GM03348 (cell line): ENCODE results near the gene PKIB.
"Not testable (repeated sequence)": the region's sequence is repeated elsewhere in the genome, so short reads cannot be mapped to it uniquely, and the experiment has no call there.

Experiments used
- DNase-seq: peaks from one replicate; pipeline ENCODE4 v3.0.0; 2012; ENCODE audit warnings: low spot score

Gene PKIB

GRCh38 chr6:122746688-122747087 lies 136.5 kb downstream of the PKIB start:
- DNase-seq = no peak

GRCh38 chr6:122747573-122747972 lies 137.4 kb downstream of the PKIB start:
- no peak for DNase-seq

- DNase-seq = not testable (repeated sequence)
Measured at GRCh38 chr6:122748945-122749344, 138.7 kb downstream of the PKIB start.

GRCh38 chr6:122749451-122750050 lies 139.3 kb downstream of the PKIB start:
- DNase-seq = no peak

GRCh38 chr6:122751326-122751725 lies 141.1 kb downstream of the PKIB start:
- DNase-seq = no peak

GRCh38 chr6:122752459-122752858 lies 142.3 kb downstream of the PKIB start:
- DNase-seq = no peak

- DNase-seq = no peak
Measured at GRCh38 chr6:122753000-122753687, 142.9 kb downstream of the PKIB start.

- DNase-seq = no peak
Measured at GRCh38 chr6:122753688-122754056, 143.5 kb downstream of the PKIB start.

- no peak for DNase-seq
Measured at GRCh38 chr6:122754191-122754731, 144.1 kb downstream of the PKIB start.

- DNase-seq = no peak
Measured at GRCh38 chr6:122755901-122756300, 145.7 kb downstream of the PKIB start.

- DNase-seq = no peak
Measured at GRCh38 chr6:122758927-122759334, 148.7 kb downstream of the PKIB start.

GRCh38 chr6:122760330-122760729 lies 150.1 kb downstream of the PKIB start:
- DNase-seq = no peak

- no peak for DNase-seq
Measured at GRCh38 chr6:122766256-122766655, 156.1 kb downstream of the PKIB start.

GRCh38 chr6:122770835-122771601 lies 160.8 kb downstream of the PKIB start:
- DNase-seq = no peak

GRCh38 chr6:122772724-122773415 lies 162.7 kb downstream of the PKIB start:
- no peak for DNase-seq
